Tibial nerve (tissue), 4 donors: ENCODE measurements around the gene LRRTM1.

Source experiments
- CTCF ChIP-seq, 5 experiments: fragments of 200-600 bp in 3 of 5; fragments of 450-650 bp in 2 of 5; sonication (generic) in 3 of 5; IDR thresholded peaks; one replicate each; pipeline ENCODE4 v1.5.1; 2016 to 2019; ENCODE audit warnings: antibody characterized with exemption in 5 of 5, mild to moderate bottlenecking in 3 of 5, moderate library complexity in 2 of 5
- EP300 ChIP-seq, 2 donors: sonication (generic); formaldehyde crosslinking; IDR thresholded peaks; one replicate each; pipeline ENCODE4 v1.6.1; 2017; ENCODE audit warnings: antibody characterized with exemption in 2 of 2, mild to moderate bottlenecking in 1 of 2
- POLR2A ChIP-seq, 2 donors: fragments of 450-650 bp; IDR thresholded peaks; one replicate each; pipeline ENCODE4 v1.6.1; 2017; ENCODE audit warnings: antibody characterized with exemption in 2 of 2, mild to moderate bottlenecking in 2 of 2, moderate library complexity in 2 of 2

GRCh38 chr2:80303006-80303908, 1.3 kb downstream of the LRRTM1 start:
- TF ChIP-seq CTCF (IDR thresholded peaks at IDR 0.05) (no peak), POLR2A (IDR thresholded peaks at IDR 0.05) (no peak), EP300 (IDR thresholded peaks at IDR 0.05) (peak in 1 of 2 donors; percentile 4)
